ENCODE results near the gene COLQ.

DNA sequence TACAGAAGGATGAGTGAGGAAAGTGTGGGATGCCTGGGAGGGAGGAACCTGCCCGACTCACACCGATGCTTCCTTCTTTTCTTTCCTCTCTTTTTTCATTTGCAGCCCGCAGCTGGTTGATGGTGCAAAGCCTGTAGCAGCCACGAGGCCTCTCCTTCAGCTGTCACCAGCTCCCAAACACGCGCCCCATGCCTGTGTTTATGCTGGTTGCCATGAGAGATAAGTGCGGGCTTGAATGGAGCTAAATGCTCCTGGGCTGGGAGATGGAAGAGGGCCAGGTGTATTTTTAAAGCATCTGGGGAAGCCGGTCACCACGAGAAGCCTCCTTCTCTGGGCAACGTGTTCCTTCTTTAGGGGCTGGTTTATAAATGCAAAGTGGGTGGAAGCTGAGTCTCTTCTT, 9.3 kb downstream of the COLQ start:
- TF ChIP-seq, protein P1, sequence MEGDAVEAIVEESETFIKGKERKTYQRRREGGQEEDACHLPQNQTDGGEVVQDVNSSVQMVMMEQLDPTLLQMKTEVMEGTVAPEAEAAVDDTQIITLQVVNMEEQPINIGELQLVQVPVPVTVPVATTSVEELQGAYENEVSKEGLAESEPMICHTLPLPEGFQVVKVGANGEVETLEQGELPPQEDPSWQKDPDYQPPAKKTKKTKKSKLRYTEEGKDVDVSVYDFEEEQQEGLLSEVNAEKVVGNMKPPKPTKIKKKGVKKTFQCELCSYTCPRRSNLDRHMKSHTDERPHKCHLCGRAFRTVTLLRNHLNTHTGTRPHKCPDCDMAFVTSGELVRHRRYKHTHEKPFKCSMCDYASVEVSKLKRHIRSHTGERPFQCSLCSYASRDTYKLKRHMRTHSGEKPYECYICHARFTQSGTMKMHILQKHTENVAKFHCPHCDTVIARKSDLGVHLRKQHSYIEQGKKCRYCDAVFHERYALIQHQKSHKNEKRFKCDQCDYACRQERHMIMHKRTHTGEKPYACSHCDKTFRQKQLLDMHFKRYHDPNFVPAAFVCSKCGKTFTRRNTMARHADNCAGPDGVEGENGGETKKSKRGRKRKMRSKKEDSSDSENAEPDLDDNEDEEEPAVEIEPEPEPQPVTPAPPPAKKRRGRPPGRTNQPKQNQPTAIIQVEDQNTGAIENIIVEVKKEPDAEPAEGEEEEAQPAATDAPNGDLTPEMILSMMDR (IDR thresholded peaks at IDR 0.05) = no peak
- TF ChIP-seq POLR2A (IDR thresholded peaks at IDR 0.05) = no peak

Measured in lower leg skin (tissue), 3 donors.